HFFc6 (cell line): Measurements from ENCODE around the gene CSKMT. TPM values are rescaled to one million over a fixed set of nuclear protein-coding genes. Genes with fewer than 3 reads are reported as not detected.
A peak's percentile ranks its signal among the peaks of the same experiment; 100 is the strongest.

Experiments used
- DNase-seq: peaks from one replicate; pipeline ENCODE4 v3.0.0-alpha.2; 2018
- H3K27ac Mint-ChIP-seq: 2 replicates; pipeline ENCODE4 v1.8.0; 2020; ENCODE audit warnings: mild to moderate bottlenecking, mixed read lengths
- H3K27me3 Mint-ChIP-seq: 2 replicates; pipeline ENCODE4 v1.8.0; 2021; ENCODE audit warnings: mild to moderate bottlenecking, moderate library complexity, mixed read lengths; ENCODE audit not compliant: insufficient read depth
- H3K36me3 Mint-ChIP-seq: 2 replicates; pipeline ENCODE4 v1.8.0; 2021; ENCODE audit warnings: low read depth, mixed read lengths
- H3K4me1 Mint-ChIP-seq: 2 replicates; pipeline ENCODE4 v1.8.0; 2020; ENCODE audit warnings: low read depth, mixed read lengths
- H3K4me3 Mint-ChIP-seq: 2 replicates; pipeline ENCODE4 v1.8.0; 2020; ENCODE audit warnings: mild to moderate bottlenecking, moderate library complexity, mixed read lengths
- H3K9me3 Mint-ChIP-seq: 2 replicates; pipeline ENCODE4 v1.8.0; 2020; ENCODE audit warnings: mild to moderate bottlenecking, mixed read lengths
- total RNA-seq, 6 experiments: library from RNA; stranded (reverse); fragmentation: NEBNext Ultra II Directional; extraction: Animal tissue kit (Norgen Biotek cat#: 25700); gene quantifications; 2 replicates in 1 of 6; 3 replicates in 5 of 6; pipeline ENCODE4 v1.2.3, GENCODE V29; 2021
- TF ChIP-seq, protein P1 (sequence below): fragments of 200-600 bp; sonication (generic); IDR thresholded peaks from 2 replicates; pipeline ENCODE4 v1.5.0; 2021; ENCODE audit warnings: antibody characterized with exemption, mild to moderate bottlenecking

Gene CSKMT
- total RNA-seq, 6 experiments from 2014 or later = 12.3 to 23.6 (median 17.2) TPM

DNA sequence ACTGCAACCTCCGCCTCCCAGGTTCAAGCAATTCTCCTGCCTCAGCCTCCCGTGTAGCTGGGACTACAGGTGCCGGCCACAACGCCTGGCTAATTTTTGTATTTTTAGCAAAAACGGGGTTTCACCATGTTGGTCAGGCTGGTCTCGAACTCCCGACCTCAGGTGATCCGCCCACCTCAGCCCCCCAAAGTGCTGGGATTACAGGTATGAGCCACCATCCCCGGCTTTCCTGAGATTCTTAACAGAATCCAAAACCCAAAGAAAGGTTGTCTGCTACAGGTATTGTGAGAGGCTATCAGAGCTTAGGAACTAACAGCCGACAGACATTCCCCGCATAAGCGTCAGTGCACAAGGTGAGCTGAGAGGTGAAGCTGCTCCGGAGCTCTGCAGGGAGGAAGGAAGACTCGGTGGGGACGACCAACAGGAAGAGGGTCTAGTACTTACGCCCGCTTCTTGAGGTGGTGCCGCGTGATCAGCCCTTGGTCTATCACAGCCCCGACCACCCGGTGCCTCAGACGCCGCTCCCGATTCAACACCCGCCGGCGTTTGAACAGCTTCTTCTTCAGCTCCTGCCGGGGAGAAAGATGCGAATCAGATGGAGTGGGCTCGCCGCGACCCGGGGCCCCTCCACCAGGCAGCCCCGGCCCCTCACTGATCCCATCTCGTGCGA lies 572 bp upstream of the CSKMT start:
- Mint-ChIP-seq H3K27ac (peak overlapping the region; percentile 96), H3K9me3 (peaks cover 5% of the 10 kb centered on the region; the same call in 1 of the 2 replicates), H3K36me3 (peaks cover 30% of the 10 kb centered on the region), H3K4me3 (peak overlapping the region; percentile 99), H3K4me1 (peaks cover 18% of the 10 kb centered on the region), H3K27me3 (peaks cover 8% of the 10 kb centered on the region)
- no peak for DNase-seq
- TF ChIP-seq, protein P1, sequence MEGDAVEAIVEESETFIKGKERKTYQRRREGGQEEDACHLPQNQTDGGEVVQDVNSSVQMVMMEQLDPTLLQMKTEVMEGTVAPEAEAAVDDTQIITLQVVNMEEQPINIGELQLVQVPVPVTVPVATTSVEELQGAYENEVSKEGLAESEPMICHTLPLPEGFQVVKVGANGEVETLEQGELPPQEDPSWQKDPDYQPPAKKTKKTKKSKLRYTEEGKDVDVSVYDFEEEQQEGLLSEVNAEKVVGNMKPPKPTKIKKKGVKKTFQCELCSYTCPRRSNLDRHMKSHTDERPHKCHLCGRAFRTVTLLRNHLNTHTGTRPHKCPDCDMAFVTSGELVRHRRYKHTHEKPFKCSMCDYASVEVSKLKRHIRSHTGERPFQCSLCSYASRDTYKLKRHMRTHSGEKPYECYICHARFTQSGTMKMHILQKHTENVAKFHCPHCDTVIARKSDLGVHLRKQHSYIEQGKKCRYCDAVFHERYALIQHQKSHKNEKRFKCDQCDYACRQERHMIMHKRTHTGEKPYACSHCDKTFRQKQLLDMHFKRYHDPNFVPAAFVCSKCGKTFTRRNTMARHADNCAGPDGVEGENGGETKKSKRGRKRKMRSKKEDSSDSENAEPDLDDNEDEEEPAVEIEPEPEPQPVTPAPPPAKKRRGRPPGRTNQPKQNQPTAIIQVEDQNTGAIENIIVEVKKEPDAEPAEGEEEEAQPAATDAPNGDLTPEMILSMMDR = no peak

DNA sequence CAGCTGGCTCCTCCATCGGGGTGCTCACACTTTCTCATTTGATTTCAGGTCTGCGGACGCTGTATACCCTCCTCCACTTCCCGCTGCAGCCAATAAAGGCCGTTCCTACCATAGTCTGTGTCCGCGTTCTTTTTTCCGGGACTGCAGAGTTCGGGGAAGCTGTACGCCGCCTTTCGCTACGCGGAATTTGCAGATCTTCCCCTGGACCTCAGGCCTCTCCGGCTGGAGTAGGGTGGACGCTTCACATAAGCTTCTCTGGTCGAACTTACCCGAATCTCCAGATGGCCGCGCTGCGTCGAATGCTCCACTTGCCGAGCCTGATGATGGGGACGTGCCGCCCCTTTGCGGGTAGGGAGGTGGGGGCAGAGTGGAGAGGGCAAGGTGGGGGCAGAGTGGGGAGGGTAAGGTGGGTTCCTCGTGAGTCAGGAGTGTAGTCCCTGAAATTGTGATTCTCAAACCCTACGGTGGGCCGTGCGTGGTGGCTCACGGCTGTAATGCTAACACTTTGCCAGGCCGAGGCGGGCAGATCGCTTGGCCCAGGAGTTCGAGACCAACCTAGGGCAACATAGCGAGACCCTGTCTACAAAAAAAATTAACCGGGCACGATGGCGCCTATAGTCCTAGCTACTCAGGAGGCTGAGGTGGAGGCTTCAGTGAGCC lies 617 bp downstream of the CSKMT start:
- Mint-ChIP-seq H3K4me3 (peak overlapping the region; percentile 99), H3K27me3 (peaks cover 10% of the 10 kb centered on the region), H3K27ac (peak overlapping the region; percentile 96), H3K36me3 (peaks cover 30% of the 10 kb centered on the region), H3K4me1 (peaks cover 26% of the 10 kb centered on the region), H3K9me3 (peaks cover 5% of the 10 kb centered on the region; the same call in 1 of the 2 replicates)
- no peak for DNase-seq
- TF ChIP-seq, protein P1 = no peak

DNA sequence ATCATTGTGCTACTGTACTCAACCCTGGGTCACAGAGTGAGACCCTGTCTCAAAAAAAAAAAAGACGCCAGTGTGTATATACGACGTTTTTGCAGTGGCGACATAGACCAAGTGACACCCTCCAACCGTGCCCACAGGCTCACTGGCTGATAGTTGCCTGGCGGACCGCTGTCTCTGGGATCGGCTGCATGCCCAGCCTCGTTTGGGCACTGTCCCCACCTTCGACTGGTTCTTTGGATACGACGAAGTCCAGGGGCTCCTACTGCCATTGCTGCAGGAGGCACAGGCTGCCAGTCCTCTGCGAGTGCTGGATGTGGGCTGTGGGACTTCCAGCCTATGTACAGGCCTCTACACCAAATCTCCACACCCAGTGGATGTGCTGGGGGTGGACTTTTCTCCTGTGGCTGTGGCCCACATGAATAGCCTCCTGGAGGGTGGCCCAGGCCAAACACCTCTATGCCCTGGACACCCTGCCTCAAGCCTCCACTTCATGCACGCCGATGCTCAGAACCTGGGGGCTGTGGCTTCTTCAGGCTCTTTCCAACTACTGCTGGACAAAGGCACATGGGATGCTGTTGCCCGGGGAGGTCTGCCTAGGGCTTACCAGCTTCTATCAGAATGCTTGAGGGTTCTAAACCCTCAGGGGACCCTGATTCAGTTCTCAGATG lies 1.3 kb downstream of the CSKMT start:
- H3K27ac Mint-ChIP-seq = peak overlapping the region; percentile 96
- H3K9me3 Mint-ChIP-seq = peaks cover 5% of the 10 kb centered on the region; the same call in 1 of the 2 replicates
- no peak for DNase-seq

DNA sequence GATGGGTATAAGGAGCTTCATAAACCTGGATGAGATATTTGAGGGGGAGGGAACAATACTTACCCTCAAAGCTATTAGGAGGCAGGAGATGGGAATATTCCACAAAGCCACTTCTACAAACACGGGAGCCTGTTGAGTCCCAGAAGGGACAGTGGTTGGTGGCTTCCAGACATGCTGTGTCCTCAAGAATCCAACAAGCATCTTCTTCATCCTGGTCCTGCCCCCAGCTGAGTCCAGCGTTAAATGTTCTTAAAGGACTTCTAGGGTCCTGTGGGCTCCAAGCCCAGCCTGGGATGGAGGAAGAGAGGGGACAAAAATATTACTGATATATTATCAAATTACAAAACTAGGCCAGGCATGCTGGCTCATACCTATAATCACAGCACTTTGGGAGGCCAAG lies 2.3 kb downstream of the CSKMT start:
- Mint-ChIP-seq H3K36me3 (peaks cover 39% of the 10 kb centered on the region), H3K27me3 (peaks cover 10% of the 10 kb centered on the region), H3K9me3 (peaks cover 5% of the 10 kb centered on the region; the same call in 1 of the 2 replicates), H3K4me3 (peak overlapping the region; percentile 99), H3K27ac (peak overlapping the region; percentile 96), H3K4me1 (peaks cover 43% of the 10 kb centered on the region)
- DNase-seq = no peak
- TF ChIP-seq, protein P1 = no peak

More for the DNA sequence above, 1.3 kb downstream of the CSKMT start:
- Mint-ChIP-seq H3K4me1 (peaks cover 33% of the 10 kb centered on the region), H3K36me3 (peaks cover 36% of the 10 kb centered on the region), H3K4me3 (peak overlapping the region; percentile 99), H3K27me3 (peaks cover 10% of the 10 kb centered on the region)
- TF ChIP-seq, protein P1 = no peak

DNA sequence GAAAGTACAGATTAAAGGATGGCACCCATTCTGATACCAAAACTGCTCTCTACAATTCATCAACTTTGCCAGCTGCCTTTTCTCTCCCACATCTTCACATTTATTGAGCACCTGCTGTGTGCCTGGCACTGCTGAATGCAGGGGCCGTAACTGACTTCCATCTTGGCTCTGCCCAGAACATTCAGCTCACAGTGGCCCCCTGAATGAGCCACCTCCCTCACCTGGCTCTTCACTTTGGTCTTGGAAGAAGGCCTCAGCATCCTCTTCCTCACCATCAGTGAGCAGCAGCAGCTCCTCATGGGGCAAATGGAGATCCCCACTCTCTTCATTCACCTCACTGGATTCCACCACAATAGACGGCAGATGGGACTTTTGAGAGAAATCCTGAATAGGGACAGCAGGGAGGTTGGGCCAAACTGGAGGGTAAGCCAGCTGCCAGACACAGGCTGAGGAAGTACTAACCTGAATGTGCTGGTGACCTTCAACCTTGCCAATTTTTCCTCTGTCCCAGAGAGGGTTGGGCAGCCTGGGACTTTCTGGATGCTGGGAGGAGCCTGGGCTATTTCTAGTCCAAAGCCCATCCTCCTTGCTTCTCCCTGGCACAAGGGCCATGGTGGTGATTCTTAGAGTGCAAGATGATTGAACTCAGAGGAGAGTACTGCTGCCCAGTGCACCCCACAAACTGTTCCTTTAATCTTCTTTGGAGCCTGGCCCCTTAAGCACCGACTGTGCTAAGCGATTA lies 4.5 kb downstream of the CSKMT start:
- peaks cover 50% of the 10 kb centered on the region for H3K4me1 Mint-ChIP-seq
- no peak for DNase-seq
- no peak overlapping the region; the same call in 1 of the 2 replicates for H3K4me3 Mint-ChIP-seq
- TF ChIP-seq, protein P1 = no peak
- H3K27ac Mint-ChIP-seq = peak overlapping the region; percentile 59
- H3K27me3 Mint-ChIP-seq = peaks cover 10% of the 10 kb centered on the region
- peaks cover 33% of the 10 kb centered on the region for H3K36me3 Mint-ChIP-seq
- H3K9me3 Mint-ChIP-seq = peaks cover 5% of the 10 kb centered on the region; the same call in 1 of the 2 replicates
